Measurements from ENCODE around the gene RAB17.

The RAB17 gene

DNA sequence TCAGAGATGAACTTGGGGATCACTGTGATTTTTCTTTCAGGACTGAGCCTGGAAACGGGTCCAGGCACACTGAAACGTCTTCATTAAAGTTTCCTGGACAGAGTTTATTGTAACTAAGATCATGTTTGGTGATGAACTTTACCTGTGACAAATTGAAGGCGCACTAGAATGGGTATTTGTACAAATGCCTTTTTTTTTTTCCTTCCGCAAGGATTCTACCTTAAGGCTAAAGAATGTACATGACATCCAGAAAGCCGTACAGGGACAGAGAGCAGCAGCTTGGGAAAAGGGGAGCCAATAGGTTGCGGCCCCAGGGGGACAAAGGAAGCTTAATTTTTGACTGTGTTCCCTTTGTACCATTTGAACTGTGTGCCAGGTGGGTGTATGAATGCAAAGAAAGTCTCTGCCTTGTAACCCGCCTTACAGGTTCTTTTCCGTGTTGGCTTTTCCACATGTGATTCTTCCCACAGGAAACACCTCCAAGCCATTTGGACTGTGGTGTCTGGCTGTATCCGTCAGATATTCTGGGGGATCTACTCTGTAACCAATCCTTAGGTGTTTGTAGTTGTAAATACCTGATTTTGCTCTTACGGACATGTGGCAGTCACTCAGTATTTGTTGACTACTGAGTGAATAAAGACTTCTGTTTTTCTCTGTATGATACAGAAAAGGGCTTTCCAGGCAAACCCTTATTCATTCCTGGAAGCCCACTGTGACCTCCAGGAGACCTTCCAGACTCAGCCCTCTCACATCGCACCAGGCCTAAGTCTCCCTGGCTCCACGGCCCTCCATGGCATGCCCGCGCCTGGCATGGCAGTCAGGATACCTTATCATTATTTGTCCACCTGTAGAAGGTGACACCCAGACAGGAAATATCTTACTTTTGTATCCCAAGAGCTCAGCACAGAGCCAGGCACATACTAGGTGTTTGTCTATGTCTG is 38.0 kb upstream of the RAB17 start:
- Histone ChIP-seq H3K27me3 (ENCODE audit: insufficient read depth, low read length, poor library complexity, severe bottlenecking) (no peaks in the 10 kb centered on the region), H3K9ac (ENCODE audit: low read depth, low read length, poor library complexity, severe bottlenecking) (no peak overlapping the region), H3K4me1 (ENCODE audit: insufficient read depth, low read length, poor library complexity, severe bottlenecking) (no peaks in the 10 kb centered on the region), H3K9me3 (ENCODE audit: insufficient read depth, low read depth, low read length) (no peaks in the 10 kb centered on the region), H3K4me3 (ENCODE audit: low read length, poor library complexity, severe bottlenecking) (no peak overlapping the region), H4K20me1 (ENCODE audit: insufficient read depth, low read length, poor library complexity, severe bottlenecking) (no peaks in the 10 kb centered on the region), H3K36me3 (ENCODE audit: insufficient read depth, low read length) (no peaks in the 10 kb centered on the region), H3K79me2 (ENCODE audit: insufficient read depth, low read length) (no peaks in the 10 kb centered on the region), H3K9me2 (replicated peaks; ENCODE audit: low read depth, low read length) (no peaks in the 10 kb centered on the region), H2AFZ (ENCODE audit: low read length) (no peak overlapping the region), H3K4me2 (ENCODE audit: low read depth, low read length, poor library complexity, severe bottlenecking) (no peak overlapping the region), H3F3A (ENCODE audit: low read depth) (no peaks in the 10 kb centered on the region)
- TF ChIP-seq, protein P1, sequence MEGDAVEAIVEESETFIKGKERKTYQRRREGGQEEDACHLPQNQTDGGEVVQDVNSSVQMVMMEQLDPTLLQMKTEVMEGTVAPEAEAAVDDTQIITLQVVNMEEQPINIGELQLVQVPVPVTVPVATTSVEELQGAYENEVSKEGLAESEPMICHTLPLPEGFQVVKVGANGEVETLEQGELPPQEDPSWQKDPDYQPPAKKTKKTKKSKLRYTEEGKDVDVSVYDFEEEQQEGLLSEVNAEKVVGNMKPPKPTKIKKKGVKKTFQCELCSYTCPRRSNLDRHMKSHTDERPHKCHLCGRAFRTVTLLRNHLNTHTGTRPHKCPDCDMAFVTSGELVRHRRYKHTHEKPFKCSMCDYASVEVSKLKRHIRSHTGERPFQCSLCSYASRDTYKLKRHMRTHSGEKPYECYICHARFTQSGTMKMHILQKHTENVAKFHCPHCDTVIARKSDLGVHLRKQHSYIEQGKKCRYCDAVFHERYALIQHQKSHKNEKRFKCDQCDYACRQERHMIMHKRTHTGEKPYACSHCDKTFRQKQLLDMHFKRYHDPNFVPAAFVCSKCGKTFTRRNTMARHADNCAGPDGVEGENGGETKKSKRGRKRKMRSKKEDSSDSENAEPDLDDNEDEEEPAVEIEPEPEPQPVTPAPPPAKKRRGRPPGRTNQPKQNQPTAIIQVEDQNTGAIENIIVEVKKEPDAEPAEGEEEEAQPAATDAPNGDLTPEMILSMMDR (conservative IDR thresholded peaks at IDR 0.05; ENCODE audit: low read length): no peak
- no peak for TF ChIP-seq EZH2phosphoT487 (IDR thresholded peaks at IDR 0.05; ENCODE audit: borderline replicate concordance)

- H3K9me2 ChIP-seq (replicated peaks; ENCODE audit: low read depth, low read length): no peaks in the 10 kb centered on the region
- H3F3A ChIP-seq (ENCODE audit: low read depth): no peaks in the 10 kb centered on the region
- H3K4me3 ChIP-seq (ENCODE audit: low read length, poor library complexity, severe bottlenecking): no peak within 1 kb of the TSS
- H4K20me1 ChIP-seq (ENCODE audit: insufficient read depth, low read length, poor library complexity, severe bottlenecking): no peaks in the 10 kb centered on the region
- H3K4me1 ChIP-seq (ENCODE audit: insufficient read depth, low read length, poor library complexity, severe bottlenecking): no peaks in the 10 kb centered on the region
- H3K9ac ChIP-seq (ENCODE audit: low read depth, low read length, poor library complexity, severe bottlenecking): no peak within 1 kb of the TSS
- no peak within 1 kb of the TSS for H2AFZ ChIP-seq (ENCODE audit: low read length)
- H3K9me3 ChIP-seq (ENCODE audit: insufficient read depth, low read depth, low read length): no peaks in the 10 kb centered on the region
- no peaks in the 10 kb centered on the region for H3K79me2 ChIP-seq (ENCODE audit: insufficient read depth, low read length)
- H3K36me3 ChIP-seq (ENCODE audit: insufficient read depth, low read length): no peaks in the 10 kb centered on the region
- no peak within 1 kb of the TSS for H3K4me2 ChIP-seq (ENCODE audit: low read depth, low read length, poor library complexity, severe bottlenecking)
- TF ChIP-seq EZH2phosphoT487 (IDR thresholded peaks at IDR 0.05; ENCODE audit: borderline replicate concordance): no peak
- TF ChIP-seq, protein P1 (conservative IDR thresholded peaks at IDR 0.05; ENCODE audit: low read length): no peak
- H3K27me3 ChIP-seq (ENCODE audit: insufficient read depth, low read length, poor library complexity, severe bottlenecking): no peaks in the 10 kb centered on the region
These were observed 37.1 kb upstream of the RAB17 start, which contains the start of gene LRRFIP1 for GRCh38 chr2:237627441-237628246. Gene LRRFIP1 (plus strand): TSS chr2:237627587. CDS start chr2:237627645, 58 bp downstream.

GRCh38 chr2:237626813-237627440 is 36.4 kb upstream of the RAB17 start:
- Histone ChIP-seq H3F3A (ENCODE audit: low read depth) (no peaks in the 10 kb centered on the region), H3K36me3 (ENCODE audit: insufficient read depth, low read length) (no peaks in the 10 kb centered on the region), H3K9me2 (replicated peaks; ENCODE audit: low read depth, low read length) (no peaks in the 10 kb centered on the region), H3K27me3 (ENCODE audit: insufficient read depth, low read length, poor library complexity, severe bottlenecking) (no peaks in the 10 kb centered on the region), H3K79me2 (ENCODE audit: insufficient read depth, low read length) (no peaks in the 10 kb centered on the region), H3K9me3 (ENCODE audit: insufficient read depth, low read depth, low read length) (no peaks in the 10 kb centered on the region), H4K20me1 (ENCODE audit: insufficient read depth, low read length, poor library complexity, severe bottlenecking) (no peaks in the 10 kb centered on the region), H2AFZ (ENCODE audit: low read length) (no peak overlapping the region), H3K4me3 (ENCODE audit: low read length, poor library complexity, severe bottlenecking) (no peak overlapping the region), H3K4me1 (ENCODE audit: insufficient read depth, low read length, poor library complexity, severe bottlenecking) (no peaks in the 10 kb centered on the region), H3K9ac (ENCODE audit: low read depth, low read length, poor library complexity, severe bottlenecking) (no peak overlapping the region), H3K4me2 (ENCODE audit: low read depth, low read length, poor library complexity, severe bottlenecking) (no peak overlapping the region)
- TF ChIP-seq EZH2phosphoT487 (IDR thresholded peaks at IDR 0.05; ENCODE audit: borderline replicate concordance): no peak
